ENCODE measurements around the gene FCRLB. TPM values are rescaled to one million over a fixed set of nuclear protein-coding genes. Genes with fewer than 3 reads are reported as not detected.

FCRLB gene
- total and polyA plus RNA-seq, 2 donors (not counting 3 experiments of a cell fraction or from before 2014, with no cell fraction given), result 0.62 TPM

DNA sequence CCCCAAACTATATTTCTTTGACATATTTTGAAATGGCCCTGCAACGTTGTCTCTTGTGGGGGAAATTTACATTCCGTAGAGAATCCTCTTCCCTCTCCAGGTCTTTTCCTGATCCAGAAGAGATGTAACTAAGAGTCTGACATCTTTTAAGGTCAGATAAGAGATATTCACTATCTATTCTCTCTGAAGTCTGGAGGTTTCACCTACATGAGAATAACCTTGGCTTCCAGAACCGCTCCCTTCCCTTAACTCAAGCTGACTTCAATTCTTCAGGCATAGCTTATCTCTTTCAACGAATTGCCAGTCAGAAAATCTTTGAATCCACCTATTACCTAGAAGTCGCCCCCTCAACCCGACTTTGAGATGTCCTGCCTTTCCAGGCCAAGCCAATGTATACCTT lies 9.9 kb downstream of the FCRLB start:
- Histone ChIP-seq H3K4me2 (ENCODE audit: insufficient read depth, low read length) (no peak overlapping the region), H4K20me1 (replicated peaks; ENCODE audit: control insufficient read depth, extremely low read depth, insufficient read depth, low read length) (no peaks in the 10 kb centered on the region), H3K9me3 (replicated peaks; ENCODE audit: control insufficient read depth, insufficient read depth, low read length) (no peaks in the 10 kb centered on the region), H3K79me2 (ENCODE audit: control insufficient read depth, insufficient read depth, low read length) (no peaks in the 10 kb centered on the region), H3K4me3 (replicated peaks in 1 of 3; ENCODE audit: insufficient read depth in 1 of 3, low read depth in 1 of 3, low read length in 3 of 3) (no peak overlapping the region), H3K9me1 (replicated peaks; ENCODE audit: control insufficient read depth, extremely low read depth, insufficient read depth, low read length) (no peaks in the 10 kb centered on the region), H3K27ac (ENCODE audit: insufficient read depth, low read depth, low read length) (no peak overlapping the region), H3K4me1 (ENCODE audit: control insufficient read depth, extremely low read depth, insufficient read depth, low read length) (peaks cover 32% of the 10 kb centered on the region), H3K36me3 (ENCODE audit: control insufficient read depth in 2 of 2, extremely low read depth in 1 of 2, insufficient read depth in 2 of 2, low read length in 2 of 2) (no peaks in the 10 kb centered on the region), H2AFZ (ENCODE audit: low read depth, low read length) (no peak overlapping the region), H3K9ac (replicated peaks; ENCODE audit: extremely low read depth, insufficient read depth, low read length) (no peak overlapping the region), H3K27me3 (ENCODE audit: control insufficient read depth in 2 of 2, insufficient read depth in 2 of 2, low read length in 2 of 2) (no peaks in the 10 kb centered on the region)
- CTCF ChIA-PET, result interaction anchor here (2.7 kb wide), 1 partner anchor 10 kb away, joined by 13 read pairs; no protein-coding TSS in a partner anchor
- dilution Hi-C loops (cut with MboI; ENCODE audit: extremely low pct_ligation_motif_present, low sequenced_read_pairs) (no loop called here), intact Hi-C loops (cut with micrococcal nuclease) (no loop called here)
- TF ChIP-seq EZH2 (IDR thresholded peaks at IDR 0.05; ENCODE audit: borderline replicate concordance, low read depth, low read length, severe bottlenecking), result no peak
- POLR2A ChIA-PET, result no interaction called here
- DNase-seq (ENCODE audit: low read depth, low spot score) (no peak), FAIRE-seq (no peak)
- BruUV-seq (replicated peaks), result no TSS peak

GRCh38 chr1:161731981-161732718 lies 10.8 kb downstream of the FCRLB start:
- H3K4me2 ChIP-seq (ENCODE audit: insufficient read depth, low read length), result no peak overlapping the region
- H3K4me3 ChIP-seq (replicated peaks in 1 of 3; ENCODE audit: insufficient read depth in 1 of 3, low read depth in 1 of 3, low read length in 3 of 3), result no peak overlapping the region
- no peaks in the 10 kb centered on the region for H3K79me2 ChIP-seq (ENCODE audit: control insufficient read depth, insufficient read depth, low read length)
- no peaks in the 10 kb centered on the region for H3K27me3 ChIP-seq (ENCODE audit: control insufficient read depth in 2 of 2, insufficient read depth in 2 of 2, low read length in 2 of 2)
- DNase-seq (ENCODE audit: low read depth, low spot score) (no peak), FAIRE-seq (no peak)
- no TSS peak for BruUV-seq (replicated peaks)
- no peak for TF ChIP-seq GATA2 (IDR thresholded peaks at IDR 0.05; ENCODE audit: insufficient read depth, insufficient read length, low read depth, low read length)
- TF ChIP-seq FOS (IDR thresholded peaks at IDR 0.05; ENCODE audit: borderline replicate concordance, insufficient read depth, low read length), result no peak
- H2AFZ ChIP-seq (ENCODE audit: low read depth, low read length), result no peak overlapping the region
- no peaks in the 10 kb centered on the region for H3K9me1 ChIP-seq (replicated peaks; ENCODE audit: control insufficient read depth, extremely low read depth, insufficient read depth, low read length)
- dilution Hi-C loops (cut with MboI; ENCODE audit: extremely low pct_ligation_motif_present, low sequenced_read_pairs) (no loop called here), intact Hi-C loops (cut with micrococcal nuclease) (no loop called here)
- H3K4me1 ChIP-seq (ENCODE audit: control insufficient read depth, extremely low read depth, insufficient read depth, low read length), result peaks cover 30% of the 10 kb centered on the region
- ChIA-PET CTCF (interaction anchor here (1.5 to 2.4 kb wide), 2 partner anchors 9 to 245 kb away, joined by 3 to 8 read pairs; no protein-coding TSS in a partner anchor), POLR2A (no interaction called here)
- no peaks in the 10 kb centered on the region for H3K9me3 ChIP-seq (replicated peaks; ENCODE audit: control insufficient read depth, insufficient read depth, low read length)
- no peaks in the 10 kb centered on the region for H3K36me3 ChIP-seq (ENCODE audit: control insufficient read depth in 2 of 2, extremely low read depth in 1 of 2, insufficient read depth in 2 of 2, low read length in 2 of 2)
- H3K9ac ChIP-seq (replicated peaks; ENCODE audit: extremely low read depth, insufficient read depth, low read length), result no peak overlapping the region
- H4K20me1 ChIP-seq (replicated peaks; ENCODE audit: control insufficient read depth, extremely low read depth, insufficient read depth, low read length), result no peaks in the 10 kb centered on the region
- H3K27ac ChIP-seq (ENCODE audit: insufficient read depth, low read depth, low read length), result no peak overlapping the region

Data from endothelial cell of umbilical vein (primary cell).